Pancreas (tissue), 10 donors: ENCODE data around the gene SYNE3. TPM values are rescaled to one million over a fixed set of nuclear protein-coding genes. Genes with fewer than 3 reads are reported as not detected.
A peak's percentile ranks its signal among the peaks of the same experiment; 100 is the strongest.

Experiments used
- ATAC-seq, 4 donors: fragments of 200-7000 bp; cut with Tn5 transposase; one replicate each; pipeline versions ENCODE4 v1.8.0 to v1.9.1; 2020; ENCODE audit warnings: mild to moderate bottlenecking in 4 of 4, moderate library complexity in 4 of 4
- DNase-seq, 6 donors: peaks; one replicate each; pipeline ENCODE4 v3.0.0-alpha.2; 2020
- FAIRE-seq: peaks from 2 replicates; lab custom pipeline; 2012; peaks lifted over from hg19 to GRCh38; lab: Jason Lieb, UNC
- H3K27ac ChIP-seq, 4 donors: fragments of 200-600 bp; sonication (generic); 1 replicate in 3 of 4; 2 replicates in 1 of 4; pipeline versions ENCODE4 v1.5.0 to v1.8.0; 2020
- H3K27me3 ChIP-seq, 4 donors: fragments of 200-600 bp; one replicate each; pipeline ENCODE4 v1.8.0; 2021
- H3K36me3 ChIP-seq, 3 donors: fragments of 200-600 bp; sonication (generic) in 1 of 3; one replicate each; pipeline versions ENCODE4 v1.5.0 to v1.8.0; 2020 to 2021
- H3K4me1 ChIP-seq, 3 donors: fragments of 200-600 bp; one replicate each; pipeline ENCODE4 v1.8.0; 2021
- H3K4me3 ChIP-seq, 4 donors: fragments of 200-600 bp; sonication (generic) in 2 of 4; one replicate each; pipeline versions ENCODE4 v1.5.0 to v1.8.0; 2020 to 2021
- H3K9me3 ChIP-seq, 4 donors: fragments of 200-600 bp; one replicate each; pipeline ENCODE4 v1.8.0; 2021
- CTCF ChIP-seq, 4 donors: fragments of 200-600 bp; sonication (generic) in 3 of 4; IDR thresholded peaks; one replicate each; pipeline versions ENCODE4 v1.5.0 to v1.8.0; 2021; ENCODE audit warnings: antibody characterized with exemption in 4 of 4
- WGBS, 2 donors: extraction: QIAGEN DNeasy Blood & Tissue Kit; methylation state at CpG; one replicate each; pipeline ENCODE4 v1.1.7; 2013; 5-methylcytosine and 5-hydroxymethylcytosine counted together
- intact Hi-C, 3 donors: fragments of 100-400 bp; cut with DNase I; formaldehyde crosslinking; loops; one replicate each; pipeline versions ENCODE4 v1.11.1 to v1.14.2; 2022
- polyA plus RNA-seq, 2 donors: library from polyadenylated mRNA; stranded (reverse); fragments of 200-250 nt; gene quantifications; one replicate each; pipeline ENCODE4 v1.2.3, GENCODE V29; 2013
- total RNA-seq, 6 donors: library from RNA; stranded (reverse); fragmentation: NEBNext Ultra II Directional in 4 of 6; extraction: Animal tissue kit (Norgen Biotek cat#: 25700) in 4 of 6; gene quantifications; one replicate each; pipeline versions ENCODE4 v1.2.1 to v1.2.4, GENCODE V29; 2021 to 2023
- donor health status: healthy with polysubstance abuse.
- donor health status: DM: no; HTN: no; CAD: no; lungs with moderate emphysema.
- donor health status: DM: no; HTN: no; CAD: no.
- donor health status: control.
- donor health status: control.
- donor health status: Bipolar disorder and iron deficiency.
- donor health status: DM: yes; HTN: yes; CAD: no.
- donor health status: DM: no; HTN: no; CAD: no.
- donor health status: DM: no; HTN: no; CAD: no.
- donor health status: DM: yes; HTN: yes; CAD: no.

Gene SYNE3
- total and polyA plus RNA-seq, 8 donors = 0.54 to 4.5 (median 2.0) TPM

- Histone ChIP-seq H3K27ac (no peak overlapping the region), H3K9me3 (no peaks in the 10 kb centered on the region), H3K27me3 (no peaks in the 10 kb centered on the region), H3K36me3 (no peaks in the 10 kb centered on the region), H3K4me1 (peaks cover 4 to 16% (median 13%) of the 10 kb centered on the region in 3 donors), H3K4me3 (no peak overlapping the region)
- intact Hi-C loops = loop anchor here in 1 of 3 donors (5.0 kb wide), 1 partner anchor 72 kb away; no protein-coding TSS in a partner anchor
- FAIRE-seq (no peak), ATAC-seq (peak in 2 of 4 donors; percentile 6 to 24), DNase-seq (no peak)
- TF ChIP-seq CTCF (IDR thresholded peaks at IDR 0.05) = no peak
- WGBS, 2 donors = 49 to 74% methylated on average over 6 of the region's 6 CpGs
Measured at GRCh38 chr14:95519699-95520098, 3.2 kb upstream of the SYNE3 start.

- Histone ChIP-seq H3K27me3 (no peaks in the 10 kb centered on the region), H3K4me3 (no peak overlapping the region), H3K9me3 (no peaks in the 10 kb centered on the region), H3K36me3 (no peaks in the 10 kb centered on the region), H3K27ac (no peak overlapping the region), H3K4me1 (peaks cover under 1 to 7% (median 4%) of the 10 kb centered on the region in 3 donors)
- ATAC-seq (no peak), DNase-seq (no peak), FAIRE-seq (no peak)
- intact Hi-C loops = no loop called here
- no peak for TF ChIP-seq CTCF (IDR thresholded peaks at IDR 0.05)
- 61 to 65% methylated on average over 8 of the region's 8 CpGs for WGBS, 2 donors
Measured at GRCh38 chr14:95518045-95518751, 1.7 kb upstream of the SYNE3 start.

GRCh38 chr14:95515596-95516552 lies 576 bp downstream of the SYNE3 start:
- H3K27me3 ChIP-seq = no peaks in the 10 kb centered on the region
- no peaks in the 10 kb centered on the region for H3K9me3 ChIP-seq
- TF ChIP-seq CTCF (IDR thresholded peaks at IDR 0.05) = peak in 3 of 4 donors; percentile 8 to 18 (median 11)
- FAIRE-seq = no peak
- peak overlapping the region in 1 of 4 donors; percentile 50 for H3K27ac ChIP-seq
- peak; percentile 70 to 84 (median 79) for ATAC-seq
- peaks cover 0 to 4% (median 0%) of the 10 kb centered on the region in 3 donors for H3K4me1 ChIP-seq
- 4% methylated on average over 44 to 50 of the region's 50 CpGs for WGBS, 2 donors
- intact Hi-C loops = no loop called here
- DNase-seq = peak; percentile 44 to 81 (median 55)
- H3K36me3 ChIP-seq = no peaks in the 10 kb centered on the region
- peak overlapping the region; percentile 44 to 69 (median 52) for H3K4me3 ChIP-seq

GRCh38 chr14:95515080-95515489 lies 1.4 kb downstream of the SYNE3 start:
- no peaks in the 10 kb centered on the region for H3K27me3 ChIP-seq
- ATAC-seq (peak in 1 of 4 donors; percentile 6), DNase-seq (no peak), FAIRE-seq (no peak)
- H3K9me3 ChIP-seq = no peaks in the 10 kb centered on the region
- no peak overlapping the region for H3K27ac ChIP-seq
- intact Hi-C loops = no loop called here
- no peak for TF ChIP-seq CTCF (IDR thresholded peaks at IDR 0.05)
- WGBS, 2 donors = 58 to 67% methylated on average over 9 of the region's 9 CpGs
- H3K4me1 ChIP-seq = peaks cover 0 to 4% (median 0%) of the 10 kb centered on the region in 3 donors
- H3K36me3 ChIP-seq = no peaks in the 10 kb centered on the region
- peak overlapping the region in 1 of 4 donors; percentile 69 for H3K4me3 ChIP-seq
